GM12892 (cell line): Measurements from ENCODE around the gene PLPP1.
"Not testable (repeated sequence)": the region's sequence is repeated elsewhere in the genome, so short reads cannot be mapped to it uniquely, and the experiment has no call there.

ENCODE experiments used
- DNase-seq: peaks from one replicate; pipeline ENCODE4 v3.0.0; 2011; ENCODE audit not compliant: insufficient read length
- FAIRE-seq: peaks from 2 replicates; lab custom pipeline; 2011; peaks lifted over from hg19 to GRCh38; lab: Jason Lieb, UNC
- POLR2A ChIP-seq: IDR thresholded peaks from 2 replicates; pipeline ENCODE4 v1.6.1; 2011; ENCODE audit warnings: low read depth, low read length, control low read depth
- POLR2AphosphoS5 ChIP-seq: IDR thresholded peaks from 2 replicates; pipeline ENCODE4 v1.6.1; 2011; ENCODE audit warnings: low read depth, low read length, control low read depth
- TAF1 ChIP-seq: IDR thresholded peaks from 2 replicates; pipeline ENCODE4 v1.6.1; 2011; ENCODE audit warnings: low read depth, mild to moderate bottlenecking, control low read depth, low read length, borderline replicate concordance

Gene PLPP1

GRCh38 chr5:55520117-55520839 lies 14.5 kb downstream of the PLPP1 start:
- no peak for FAIRE-seq
- TF ChIP-seq POLR2AphosphoS5 (no peak), TAF1 (no peak), POLR2A (no peak)

GRCh38 chr5:55518831-55519390 lies 15.9 kb downstream of the PLPP1 start:
- DNase-seq (no peak), FAIRE-seq (no peak)
- TF ChIP-seq TAF1 (no peak), POLR2A (no peak)

More at GRCh38 chr5:55520117-55520839, 14.5 kb downstream of the PLPP1 start:
- no peak for DNase-seq

- DNase-seq (no peak), FAIRE-seq (no peak)
- TF ChIP-seq TAF1, result no peak
- no peak for TF ChIP-seq POLR2A
- TF ChIP-seq POLR2AphosphoS5, result no peak
Measured at GRCh38 chr5:55517804-55518203, 17.0 kb downstream of the PLPP1 start.

GRCh38 chr5:55511010-55511409 lies 23.8 kb downstream of the PLPP1 start:
- no peak for TF ChIP-seq POLR2AphosphoS5
- TF ChIP-seq POLR2A, result no peak
- no peak for TF ChIP-seq TAF1
- DNase-seq (no peak), FAIRE-seq (no peak)

- FAIRE-seq, result no peak
- DNase-seq, result no peak
- TF ChIP-seq POLR2AphosphoS5, result no peak
Measured at GRCh38 chr5:55510523-55510880, 24.3 kb downstream of the PLPP1 start.

- TF ChIP-seq POLR2AphosphoS5 (no peak), POLR2A (no peak), TAF1 (no peak)
- FAIRE-seq, result no peak
- no peak for DNase-seq
Measured at GRCh38 chr5:55509796-55510522, 24.8 kb downstream of the PLPP1 start.

GRCh38 chr5:55509097-55509496 lies 25.7 kb downstream of the PLPP1 start:
- FAIRE-seq (no peak), DNase-seq (no peak)
- TF ChIP-seq TAF1, result no peak
- no peak for TF ChIP-seq POLR2A
- TF ChIP-seq POLR2AphosphoS5, result no peak

GRCh38 chr5:55507574-55507973 lies 27.2 kb downstream of the PLPP1 start:
- TF ChIP-seq POLR2A, result no peak
- no peak for TF ChIP-seq TAF1
- TF ChIP-seq POLR2AphosphoS5, result no peak
- DNase-seq, result no peak
- FAIRE-seq, result no peak

GRCh38 chr5:55505711-55506110 lies 29.1 kb downstream of the PLPP1 start:
- DNase-seq, FAIRE-seq: not testable (repeated sequence)

GRCh38 chr5:55503917-55504316 lies 30.8 kb downstream of the PLPP1 start:
- FAIRE-seq, DNase-seq: not testable (repeated sequence)

GRCh38 chr5:55502759-55503158 lies 32.0 kb downstream of the PLPP1 start:
- TF ChIP-seq POLR2A, result no peak
- TF ChIP-seq TAF1, result no peak
- TF ChIP-seq POLR2AphosphoS5, result no peak
- DNase-seq (no peak), FAIRE-seq (no peak)

GRCh38 chr5:55498457-55498856 lies 36.3 kb downstream of the PLPP1 start:
- TF ChIP-seq POLR2A (no peak), POLR2AphosphoS5 (no peak)
- no peak for DNase-seq
- no peak for FAIRE-seq

GRCh38 chr5:55497712-55498111 lies 37.1 kb downstream of the PLPP1 start:
- TF ChIP-seq POLR2AphosphoS5 (no peak), TAF1 (no peak)
- DNase-seq (no peak), FAIRE-seq (no peak)
